K562 (cell line): ENCODE measurements around the gene SRPK2. TPM values are rescaled to one million over a fixed set of nuclear protein-coding genes. Genes with fewer than 3 reads are reported as not detected.

Source experiments
- ATAC-seq: fragments of 200-7000 bp; cut with Tn5 transposase; 3 replicates; pipeline ENCODE4 v1.9.1; 2020; ENCODE audit warnings: moderate library complexity
- BruUV-seq: library from RNA; stranded (reverse); fragments of 400-500 nt; replicated peaks from 2 replicates; lab custom pipeline; 2021; lab: Mats Ljungman, UMichigan
- CTCF ChIA-PET: fragments of 300-600 bp; formaldehyde crosslinking; extraction: SDS; loops from one replicate; lab custom pipeline; 2021; ENCODE audit warnings: low intra/inter-chr PET ratio; lab: Yijun Ruan, JAX
- POLR2A ChIA-PET: fragments of 300-600, 350-650 bp; sonication (Branson Sonifier 250); formaldehyde crosslinking; extraction: SDS; loops from one replicate; lab custom pipeline; 2021; ENCODE audit warnings: antibody characterized with exemption, inconsistent platforms; lab: Yijun Ruan, JAX
- DNase-seq, 4 experiments: peaks; one replicate each; pipeline versions ENCODE4 v3.0.0 to v3.0.0-alpha.2; 2011 to 2018; ENCODE audit warnings: low spot score in 3 of 4, mixed read lengths in 3 of 4; ENCODE audit errors: extremely low read depth in 1 of 4
- FAIRE-seq: peaks from 2 replicates; lab custom pipeline; 2011; peaks lifted over from hg19 to GRCh38; lab: Jason Lieb, UNC
- H2AFZ ChIP-seq: 2 replicates; pipeline ENCODE4 v1.6.0; 2011; ENCODE audit warnings: low read depth, low read length, control low read depth, inconsistent platforms
- H3K27ac ChIP-seq: fragments of 200-600 bp; 3 replicates; pipeline ENCODE4 v1.8.0; 2011; ENCODE audit warnings: low read depth, mild to moderate bottlenecking, control low read depth, inconsistent platforms, low read length, moderate library complexity, mixed read lengths; ENCODE audit errors: extremely low read depth
- H3K27me3 ChIP-seq, 2 experiments: fragments of 300-600 bp in 1 of 2; 2 replicates in 1 of 2; 3 replicates in 1 of 2; pipeline versions ENCODE4 v1.6.0 to v1.8.0; 2011; ENCODE audit warnings: inconsistent platforms in 2 of 2, low read length in 2 of 2, mild to moderate bottlenecking in 1 of 2, mixed read lengths in 1 of 2, moderate library complexity in 1 of 2; ENCODE audit not compliant: control insufficient read depth in 2 of 2, insufficient read depth in 2 of 2
- H3K36me3 ChIP-seq: fragments of 300-600 bp; 3 replicates; pipeline ENCODE4 v1.8.0; 2011; ENCODE audit warnings: mild to moderate bottlenecking, low read length, inconsistent platforms; ENCODE audit not compliant: control insufficient read depth, insufficient read depth
- H3K4me1 ChIP-seq, 2 experiments: fragments of 200-600 bp in 1 of 2; replicated peaks in 1 of 2; 2 replicates in 1 of 2; 3 replicates in 1 of 2; pipeline versions ENCODE4 v1.5.1 to v1.8.0; 2011; ENCODE audit warnings: inconsistent platforms in 2 of 2, low read length in 2 of 2, mild to moderate bottlenecking in 1 of 2, mixed read lengths in 1 of 2, moderate library complexity in 1 of 2; ENCODE audit not compliant: control insufficient read depth in 2 of 2, insufficient read depth in 2 of 2
- H3K4me2 ChIP-seq: 2 replicates; pipeline ENCODE4 v1.6.1; 2011; ENCODE audit warnings: low read length, control low read depth, inconsistent platforms, mixed read lengths; ENCODE audit not compliant: insufficient read depth
- H3K4me3 ChIP-seq: fragments of 200-600 bp; sonication (generic), shearing (Covaris generic); 2 replicates; pipeline ENCODE4 v1.5.1; 2016; ENCODE audit warnings: control low read depth, inconsistent platforms
- H3K79me2 ChIP-seq: fragments of 200-600 bp; 3 replicates; pipeline ENCODE4 v1.8.0; 2011; ENCODE audit warnings: low read length, inconsistent platforms; ENCODE audit not compliant: control insufficient read depth, insufficient read depth
- H3K9ac ChIP-seq, 2 experiments: 2 replicates each; pipeline versions ENCODE4 v1.6.0 to v1.6.1; 2011; ENCODE audit warnings: low read depth in 2 of 2, low read length in 2 of 2, control low read depth in 1 of 2, inconsistent platforms in 1 of 2, mild to moderate bottlenecking in 1 of 2, mixed read lengths in 1 of 2; ENCODE audit not compliant: insufficient read depth in 1 of 2
- H3K9me1 ChIP-seq: one replicate; pipeline ENCODE4 v1.6.0; 2011; ENCODE audit warnings: inconsistent platforms, mild to moderate bottlenecking, low read length, moderate library complexity; ENCODE audit not compliant: control insufficient read depth, insufficient read depth
- H3K9me3 ChIP-seq: replicated peaks from 2 replicates; pipeline ENCODE4 v1.5.1; 2011; ENCODE audit warnings: low read depth, low read length, inconsistent platforms; ENCODE audit not compliant: control insufficient read depth, insufficient read depth
- H4K20me1 ChIP-seq: replicated peaks from 2 replicates; pipeline ENCODE4 v1.6.1; 2011; ENCODE audit warnings: low read length, inconsistent platforms, mixed read lengths; ENCODE audit not compliant: control insufficient read depth, insufficient read depth
- C11orf30 ChIP-seq: fragments of 450-650 bp; IDR thresholded peaks from 2 replicates; pipeline ENCODE4 v1.6.1; 2016; ENCODE audit warnings: low read depth, mild to moderate bottlenecking
- NEUROD1 ChIP-seq: fragments of 150-350 bp; IDR thresholded peaks from 2 replicates; pipeline ENCODE4 v1.6.1; 2014; ENCODE audit warnings: borderline replicate concordance, low read length, low read depth; ENCODE audit not compliant: partially characterized antibody
- RBM14 ChIP-seq: fragments of 200-400 bp; formaldehyde crosslinking; IDR thresholded peaks from 2 replicates; pipeline ENCODE4 v1.6.1; 2018; ENCODE audit warnings: low read depth, mild to moderate bottlenecking, low read length, moderate library complexity, borderline replicate concordance; ENCODE audit not compliant: insufficient read depth
- ZNF121 ChIP-seq: sonication (generic); formaldehyde crosslinking; conservative IDR thresholded peaks from 2 replicates; pipeline ENCODE4 v1.8.0; 2022; ENCODE audit warnings: missing genetic modification reagents
- ZNF282 ChIP-seq: sonication (generic); formaldehyde crosslinking; IDR thresholded peaks from 2 replicates; pipeline ENCODE4 v1.8.1; 2023; ENCODE audit warnings: missing genetic modification reagents
- ZNF766 ChIP-seq: fragments of 200-800 bp; sonication (Bioruptor generic); conservative IDR thresholded peaks from 2 replicates; pipeline ENCODE4 v1.6.1; 2016; ENCODE audit warnings: missing genetic modification characterization, missing compliant biosample characterization
- WGBS: fragments of 100-300 bp; shearing (Covaris generic); methylation state at CpG from one replicate; pipeline ENCODE4 v1.1.6; 2016; ENCODE audit warnings: low coverage, mixed read lengths; ENCODE audit not compliant: insufficient coverage; ENCODE audit errors: missing lambda C conversion rate; 5-methylcytosine and 5-hydroxymethylcytosine counted together
- in situ Hi-C: fragments of 300-500 bp; cut with MboI; formaldehyde crosslinking; loops from 4 replicates; pipeline ENCODE4 v1.15.0; 2018; ENCODE audit warnings: inconsistent platforms, mixed read lengths
- intact Hi-C: fragments of 100-400 bp; cut with micrococcal nuclease; formaldehyde crosslinking; loops from 2 replicates; pipeline ENCODE4 v1.14.2; 2022
- polyA plus RNA-seq, 8 experiments: library from polyadenylated mRNA; depleted of rRNA in 4 of 8; stranded (reverse) in 5 of 8; unstranded in 3 of 8; fragments of >200 nt; fragmentation: Nextera tagmentation in 2 of 8; fragmentation: Illumina TruSeq in 1 of 8; extraction: Ambion mirVana in 2 of 8; extraction: Trizol in 1 of 8; gene quantifications; 2 replicates each; pipeline versions ENCODE4 v1.2.1 to v1.2.3, GENCODE V29; 2011 to 2014; ENCODE audit warnings: inconsistent platforms in 1 of 8, missing spikeins in 1 of 8
- total RNA-seq, 7 experiments: library from RNA; depleted of rRNA in 6 of 7; stranded (reverse); fragments of >200 nt in 6 of 7; fragmentation: Illumina TruSeq in 2 of 7; extraction: Trizol in 2 of 7; gene quantifications; 2 replicates each; pipeline versions ENCODE4 v1.2.1 to v1.2.3, GENCODE V29; 2011 to 2021; ENCODE audit warnings: low replicate concordance in 1 of 7

SRPK2 gene
- total and polyA plus RNA-seq, 9 of the 15 experiments (the other 6 are each of a cell fraction or from before 2014, with no cell fraction given), result 21.5 to 44.7 (median 33.3) TPM

GRCh38 chr7:105285118-105285874, 103.4 kb downstream of the SRPK2 start:
- TF ChIP-seq RBM14, result no peak
- TF ChIP-seq C11orf30, result no peak
- TF ChIP-seq NEUROD1, result no peak
- peak; percentile 70 for TF ChIP-seq ZNF121
- 0 out of 2 replicates have a peak, but pooled peaks have one; percentile 27 for TF ChIP-seq ZNF766 (CRISPR knock-in tag)
- no peak for TF ChIP-seq ZNF282 (CRISPR knock-in tag)
- H3K4me3 ChIP-seq, result no peak overlapping the region
- H2AFZ ChIP-seq, result no peak overlapping the region
- WGBS, result 68% methylated on average over 12 of the region's 12 CpGs
- BruUV-seq, result no TSS peak
- H4K20me1 ChIP-seq, result peaks cover 10% of the 10 kb centered on the region
- H3K9me3 ChIP-seq, result no peaks in the 10 kb centered on the region
- ChIA-PET CTCF (no interaction called here), POLR2A (interaction anchor here (0.6 to 2.1 kb wide), 5 partner anchors 11 to 37 kb away, joined by 3 to 9 read pairs (median 4); no protein-coding TSS in a partner anchor)
- ATAC-seq, result no peak; the same call in 2 of the 3 replicates
- H3K79me2 ChIP-seq, result peaks cover 29% of the 10 kb centered on the region
- H3K27me3 ChIP-seq, result no peaks in the 10 kb centered on the region
- H3K4me2 ChIP-seq, result no peak overlapping the region
- intact Hi-C loops (no loop called here), in situ Hi-C loops (no loop called here)
- FAIRE-seq, result no peak
- H3K9ac ChIP-seq, result no peak overlapping the region
- no peaks in the 10 kb centered on the region for H3K9me1 ChIP-seq
- H3K27ac ChIP-seq, result no peak overlapping the region
- H3K4me1 ChIP-seq, result peaks cover 4 to 17% of the 10 kb centered on the region in 2 experiments; a peak in 4 of 5 replicates
- no peaks in the 10 kb centered on the region for H3K36me3 ChIP-seq
- no peak for DNase-seq
